ENCODE data around the gene SLC2A14. TPM values are rescaled to one million over a fixed set of nuclear protein-coding genes. Genes with fewer than 3 reads are reported as not detected.
"Not testable (repeated sequence)": the region's sequence is repeated elsewhere in the genome, so short reads cannot be mapped to it uniquely, and the experiment has no call there.

Gene SLC2A14
- total RNA-seq, 1 experiment from 2014 or later = not detected

DNA sequence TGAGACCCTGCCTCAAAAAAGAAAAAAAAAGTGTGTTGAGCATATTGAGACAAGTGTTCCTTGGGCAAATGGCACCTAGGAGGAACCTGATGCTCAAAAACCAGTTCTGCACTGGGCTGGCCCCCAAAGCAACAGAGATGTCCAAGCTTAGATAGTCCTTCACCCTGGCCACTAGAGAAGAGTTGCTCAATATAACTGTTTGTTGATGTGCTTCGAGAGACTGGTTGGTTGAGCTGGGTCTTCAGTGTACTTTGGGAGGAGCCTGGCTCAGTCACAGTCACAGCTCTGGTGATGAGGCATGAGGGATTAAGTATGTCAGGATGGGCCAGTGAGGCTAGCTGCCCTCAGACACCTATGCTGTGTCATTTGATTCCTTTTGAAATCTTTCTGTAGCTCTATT is 38.0 kb downstream of the SLC2A14 start:
- DNase-seq (ENCODE audit: low read depth) = no peak

- DNase-seq (ENCODE audit: low read depth) = no peak
Observed at GRCh38 chr12:7833831-7834230, 38.9 kb downstream of the SLC2A14 start.

DNA sequence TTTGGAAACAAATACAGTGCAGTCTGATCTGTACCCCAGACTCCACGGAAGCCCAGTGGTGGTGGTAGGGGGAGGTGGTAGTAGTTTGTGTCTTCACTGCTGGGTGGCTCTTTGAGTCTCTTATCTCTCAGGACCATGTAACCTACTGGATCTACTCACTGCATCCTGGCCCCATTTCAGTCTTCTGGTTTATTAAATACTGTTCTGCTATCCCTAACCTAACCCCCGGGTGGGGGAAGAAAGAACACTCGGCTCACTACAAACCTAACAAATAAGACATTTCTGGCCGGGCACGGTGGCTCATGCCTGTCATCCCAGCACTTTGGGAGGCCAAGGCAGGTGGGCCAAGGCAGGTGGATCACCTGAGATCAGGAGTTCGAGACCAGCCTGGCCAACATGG is 39.5 kb downstream of the SLC2A14 start:
- DNase-seq (ENCODE audit: low read depth) = not testable (repeated sequence)

DNA sequence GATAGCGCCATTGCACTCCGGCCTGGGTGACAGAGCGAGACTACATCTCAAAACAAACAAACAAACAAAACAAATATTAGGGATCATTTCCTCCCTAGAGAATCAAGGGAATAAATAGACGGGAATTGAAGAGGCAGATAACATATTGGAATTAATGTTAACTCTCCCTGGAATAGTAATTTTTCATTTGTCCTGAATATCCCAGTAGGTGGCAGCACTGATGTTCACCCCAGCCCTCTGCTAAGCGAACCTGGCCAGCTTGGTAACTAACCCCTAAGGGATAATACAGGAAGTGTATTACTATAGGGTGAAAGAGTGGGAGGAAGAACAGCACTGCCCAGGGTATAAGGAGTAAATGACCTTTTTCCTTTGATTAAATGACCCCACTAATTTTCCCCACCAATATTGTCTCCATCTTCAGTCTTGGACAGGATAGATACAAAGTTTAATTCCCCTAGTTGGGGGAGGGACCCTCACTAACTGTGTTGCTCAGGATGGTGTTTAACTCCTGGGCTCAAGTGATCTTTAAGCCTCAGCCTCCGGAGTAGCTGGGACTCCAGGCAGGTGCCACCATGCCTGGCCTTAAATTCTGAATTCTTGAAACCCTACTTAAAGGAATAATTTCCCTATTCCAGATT is 40.5 kb downstream of the SLC2A14 start:
- DNase-seq (ENCODE audit: low read depth) = peak; percentile 63

DNA sequence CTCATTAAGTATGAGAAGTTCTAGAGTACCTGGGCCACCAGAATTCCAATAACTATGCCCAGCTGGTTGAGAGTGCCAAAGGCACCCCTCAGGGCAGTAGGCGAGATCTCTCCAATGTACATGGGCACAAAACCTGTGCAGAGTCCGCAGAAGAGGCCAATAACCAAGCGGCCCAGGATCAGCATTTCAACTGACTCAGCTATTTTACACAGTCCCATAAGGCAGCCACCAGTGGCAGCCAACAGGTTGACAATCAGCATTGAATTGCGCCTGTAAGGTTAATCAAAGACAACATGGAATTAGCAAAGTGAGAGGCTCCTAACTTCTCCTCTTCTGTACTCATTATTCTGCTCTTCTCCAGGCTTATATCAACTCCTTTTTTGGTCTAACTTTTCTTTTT is 43.0 kb downstream of the SLC2A14 start:
- DNase-seq (ENCODE audit: low read depth) = not testable (repeated sequence)

GRCh38 chr12:7825754-7826153 is 47.0 kb downstream of the SLC2A14 start:
- DNase-seq (ENCODE audit: low read depth) = not testable (repeated sequence)

DNA sequence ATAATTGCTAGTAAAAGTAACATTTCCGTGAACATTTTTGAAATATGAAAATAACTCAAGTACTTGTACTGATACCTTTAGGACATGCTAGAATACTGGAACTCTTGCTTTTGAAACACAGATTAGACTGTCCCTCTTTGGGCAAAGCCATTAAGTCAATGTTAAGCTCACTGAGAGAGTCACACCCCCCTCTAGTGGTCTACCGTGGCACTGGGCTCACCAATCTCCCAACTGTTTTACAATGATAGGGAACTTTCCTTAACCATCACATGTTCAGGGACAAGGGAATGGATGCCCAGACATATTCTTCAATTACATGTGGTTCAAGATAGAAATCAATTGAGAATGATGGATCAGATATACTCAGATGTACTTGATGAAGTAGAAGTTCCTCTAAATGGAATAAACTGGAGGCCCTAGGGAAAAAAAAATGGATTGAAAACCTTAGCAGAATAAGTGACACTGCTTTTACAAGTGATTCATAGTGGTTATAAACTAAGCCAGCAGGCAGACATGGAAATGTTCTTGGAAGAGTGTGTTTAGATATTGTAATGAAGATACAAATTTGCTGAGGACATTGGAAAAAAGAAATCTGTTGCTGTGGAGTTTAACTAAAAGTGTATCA is 65.7 kb downstream of the SLC2A14 start:
- peak; percentile 74 for DNase-seq (ENCODE audit: low read depth)

DNA sequence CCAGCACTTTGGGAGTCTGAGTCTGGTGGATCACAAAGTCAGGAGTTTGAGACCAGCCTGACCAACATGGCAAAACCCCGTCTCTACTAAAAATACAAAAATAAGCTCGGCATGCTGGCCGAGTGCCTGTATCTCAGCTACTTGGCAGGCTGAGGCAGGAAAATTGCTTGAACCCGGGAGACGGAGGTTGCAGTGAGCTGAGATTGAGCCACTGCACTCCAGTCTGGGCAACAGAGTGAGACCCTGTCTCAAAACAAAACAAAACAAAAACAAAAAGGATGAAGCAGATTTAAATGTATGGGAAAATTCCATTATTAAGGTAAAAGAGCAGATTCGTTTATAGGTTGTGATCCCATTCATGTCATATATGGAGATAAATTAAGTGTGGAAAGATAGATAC is 66.4 kb downstream of the SLC2A14 start:
- DNase-seq (ENCODE audit: low read depth) = not testable (repeated sequence)

DNA sequence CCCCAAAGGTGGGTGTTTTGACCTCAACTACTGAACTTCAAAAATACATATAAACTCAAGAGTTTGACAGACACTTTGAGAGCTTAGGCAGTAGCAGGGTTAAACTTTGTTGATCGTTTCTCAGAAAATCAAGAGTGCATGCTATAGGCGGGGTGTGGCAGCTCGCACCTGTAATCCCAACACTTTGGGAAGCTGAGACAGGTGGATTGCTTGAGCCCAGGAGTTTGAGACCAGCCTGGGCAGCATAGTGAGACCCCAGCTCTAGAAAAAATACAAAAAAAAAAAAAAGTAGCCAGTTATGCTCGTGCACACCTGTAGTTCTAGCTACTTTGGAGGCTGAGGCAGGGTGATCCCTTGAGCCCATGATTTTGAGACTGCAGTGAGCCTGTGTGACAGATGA is 71.3 kb downstream of the SLC2A14 start:
- no peak for DNase-seq (ENCODE audit: low read depth)

- not testable (repeated sequence) for DNase-seq (ENCODE audit: low read depth)
Observed at GRCh38 chr12:7798750-7799308, 73.9 kb downstream of the SLC2A14 start.

DNA sequence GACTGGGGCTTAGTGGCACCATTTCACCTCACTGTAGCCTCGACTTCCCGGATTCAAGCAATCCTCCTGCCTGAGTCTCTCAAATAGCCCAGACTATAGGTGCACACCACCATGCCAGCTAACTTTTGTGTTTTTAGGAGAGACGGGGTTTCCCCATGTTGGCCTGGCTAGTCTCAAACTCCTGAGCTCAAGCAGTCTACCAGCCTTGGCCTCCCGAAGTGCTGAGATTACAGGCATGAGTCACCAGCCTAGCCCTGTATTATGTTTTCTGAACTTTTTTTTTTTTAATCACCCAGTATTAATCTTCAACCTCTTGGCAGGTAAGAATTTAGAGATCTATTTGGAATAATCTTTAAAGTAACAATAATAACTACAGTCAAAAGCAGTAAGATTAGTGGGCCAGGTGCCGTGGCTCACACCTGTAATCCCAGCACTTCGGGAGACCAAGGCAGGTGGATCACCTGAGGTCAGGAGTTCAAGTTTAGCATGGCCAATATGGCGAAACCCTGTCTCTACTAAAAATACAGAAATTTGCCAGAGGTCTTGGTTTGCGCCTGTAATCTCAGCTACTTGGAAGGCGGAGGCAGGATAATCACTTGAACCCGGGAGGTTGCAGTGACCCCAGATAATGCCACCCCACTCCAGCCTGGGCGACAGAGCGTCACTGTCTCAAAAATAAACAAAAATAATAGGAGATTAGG is 74.9 kb downstream of the SLC2A14 start:
- DNase-seq (ENCODE audit: low read depth) = peak; percentile 79

- not testable (repeated sequence) for DNase-seq (ENCODE audit: low read depth)
Observed at GRCh38 chr12:7797269-7797668, 75.4 kb downstream of the SLC2A14 start.

GRCh38 chr12:7793211-7793610 is 79.5 kb downstream of the SLC2A14 start:
- DNase-seq (ENCODE audit: low read depth) = no peak

DNA sequence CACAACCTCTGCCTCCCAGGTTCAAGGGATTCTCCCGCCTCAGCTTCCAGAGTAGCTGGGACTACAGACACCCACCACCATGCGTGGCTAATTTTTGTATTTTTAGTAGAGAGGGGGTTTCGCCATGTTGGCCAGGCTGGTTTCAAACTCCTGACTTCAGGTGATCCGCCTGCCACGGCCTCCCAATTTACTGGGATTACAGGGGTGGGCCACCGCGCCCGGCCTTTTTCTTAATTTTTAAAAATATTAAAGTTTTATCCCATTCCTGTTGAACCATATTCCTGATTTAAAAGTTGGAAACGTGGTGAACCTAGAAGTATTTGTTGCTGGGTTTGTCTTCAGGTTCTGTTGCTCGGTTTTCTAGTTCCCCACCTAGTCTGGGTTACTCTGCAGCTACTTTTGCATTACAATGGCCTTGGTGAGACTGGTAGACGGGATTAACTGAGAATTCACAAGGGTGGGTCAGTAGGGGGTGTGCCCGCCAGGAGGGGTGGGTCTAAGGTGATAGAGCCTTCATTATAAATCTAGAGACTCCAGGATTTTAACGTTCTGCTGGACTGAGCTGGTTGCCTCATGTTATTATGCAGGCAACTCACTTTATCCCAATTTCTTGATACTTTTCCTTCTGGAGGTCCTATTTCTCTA is 83.7 kb downstream of the SLC2A14 start, which contains the start of gene NANOG:
NANOG (plus strand) TSS at position 519 of the 645 bp plus-strand sequence. CDS start 213 bp downstream, outside the sequence.
- DNase-seq (ENCODE audit: low read depth) = not testable (repeated sequence)

- no peak for DNase-seq (ENCODE audit: low read depth)
Observed at GRCh38 chr12:7788294-7788660, 84.4 kb downstream of the SLC2A14 start.

- no peak for DNase-seq (ENCODE audit: low read depth)
Observed at GRCh38 chr12:7787574-7788293, 85.0 kb downstream of the SLC2A14 start.

- DNase-seq (ENCODE audit: low read depth) = no peak
Observed at GRCh38 chr12:7784701-7785100, 88.0 kb downstream of the SLC2A14 start.

- not testable (repeated sequence) for DNase-seq (ENCODE audit: low read depth)
Observed at GRCh38 chr12:7783433-7783832, 89.3 kb downstream of the SLC2A14 start.

DNA sequence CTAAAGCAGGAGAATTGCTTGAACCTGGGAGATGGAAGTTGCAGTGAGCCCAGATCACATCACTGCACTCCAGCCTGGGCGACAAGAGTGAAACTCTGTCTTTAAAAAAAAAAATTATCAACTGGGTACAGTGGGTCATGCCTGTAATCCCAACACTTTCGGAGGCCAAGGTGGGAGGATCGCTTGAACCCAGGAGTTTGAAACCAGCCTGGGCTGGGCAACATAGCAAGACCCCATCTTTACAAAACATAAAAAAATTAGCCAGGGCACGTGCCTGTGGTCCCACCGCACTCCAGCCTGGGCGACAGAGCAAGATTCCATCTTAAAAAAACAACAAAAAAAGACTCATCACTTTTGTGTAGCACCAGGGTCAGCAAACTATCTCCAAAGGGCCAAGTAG is 90.7 kb downstream of the SLC2A14 start:
- no peak for DNase-seq (ENCODE audit: low read depth)

GRCh38 chr12:7781274-7781673 is 91.4 kb downstream of the SLC2A14 start:
- DNase-seq (ENCODE audit: low read depth) = no peak

GRCh38 chr12:7769999-7770398 is 102.7 kb downstream of the SLC2A14 start:
- DNase-seq (ENCODE audit: low read depth) = no peak
